Spleen (tissue), 7 donors: ENCODE measurements around the gene TNFRSF18.
A peak's percentile ranks its signal among the peaks of the same experiment; 100 is the strongest.

Experiments used
- POLR2AphosphoS5 ChIP-seq, 3 donors: sonication (generic); formaldehyde crosslinking; IDR thresholded peaks; one replicate each; pipeline ENCODE4 v1.5.1; 2017; ENCODE audit warnings: antibody characterized with exemption in 3 of 3
- TF ChIP-seq, protein P1 (sequence below), 11 experiments: fragments of 200-600 bp in 7 of 11; fragments of 450-650 bp in 4 of 11; sonication (generic) in 4 of 11; IDR thresholded peaks in 8 of 11; conservative IDR thresholded peaks in 3 of 11; 1 replicate in 7 of 11; 2 replicates in 4 of 11; pipeline versions ENCODE4 v1.4.0 to v1.8.0; 2016 to 2021; ENCODE audit warnings: antibody characterized with exemption in 11 of 11, inconsistent platforms in 4 of 11, mild to moderate bottlenecking in 1 of 11
- donor health status: DM: no; HTN: no; CAD: no; lungs with moderate emphysema.
- donor health status: DM: no; HTN: no; CAD: no.
- donor health status: DM: no; HTN: no; CAD: no.

DNA sequence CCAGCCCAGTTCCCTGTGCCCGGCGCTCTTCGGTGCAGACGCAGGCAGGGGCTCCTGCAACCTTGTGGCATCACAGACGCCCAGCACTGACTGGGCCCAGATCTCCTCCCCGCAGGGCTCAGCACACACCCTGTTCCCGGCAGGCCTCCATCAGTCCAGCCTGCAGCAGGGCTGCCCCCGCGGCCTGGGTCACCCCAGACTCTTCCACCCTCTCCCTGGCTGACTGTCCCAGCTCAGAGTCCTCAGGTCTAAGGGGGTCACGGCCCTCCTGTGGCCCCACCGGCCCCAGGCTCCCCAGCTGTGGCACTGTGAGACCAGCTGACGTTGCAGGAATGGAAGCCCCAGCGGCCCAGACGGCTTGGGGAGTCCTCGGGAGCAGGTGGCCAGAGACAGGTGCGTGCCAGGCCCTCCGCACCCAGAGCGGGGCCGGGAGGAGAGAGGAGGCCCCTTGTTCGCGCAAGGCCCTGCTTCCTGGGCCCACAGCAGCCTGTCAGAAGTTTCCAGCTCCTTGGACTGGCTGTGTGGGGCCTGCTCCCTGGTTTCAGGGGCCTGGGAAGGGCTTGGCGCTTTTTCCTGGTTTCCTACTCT is 29.9 kb upstream of the TNFRSF18 start:
- TF ChIP-seq, protein P1, sequence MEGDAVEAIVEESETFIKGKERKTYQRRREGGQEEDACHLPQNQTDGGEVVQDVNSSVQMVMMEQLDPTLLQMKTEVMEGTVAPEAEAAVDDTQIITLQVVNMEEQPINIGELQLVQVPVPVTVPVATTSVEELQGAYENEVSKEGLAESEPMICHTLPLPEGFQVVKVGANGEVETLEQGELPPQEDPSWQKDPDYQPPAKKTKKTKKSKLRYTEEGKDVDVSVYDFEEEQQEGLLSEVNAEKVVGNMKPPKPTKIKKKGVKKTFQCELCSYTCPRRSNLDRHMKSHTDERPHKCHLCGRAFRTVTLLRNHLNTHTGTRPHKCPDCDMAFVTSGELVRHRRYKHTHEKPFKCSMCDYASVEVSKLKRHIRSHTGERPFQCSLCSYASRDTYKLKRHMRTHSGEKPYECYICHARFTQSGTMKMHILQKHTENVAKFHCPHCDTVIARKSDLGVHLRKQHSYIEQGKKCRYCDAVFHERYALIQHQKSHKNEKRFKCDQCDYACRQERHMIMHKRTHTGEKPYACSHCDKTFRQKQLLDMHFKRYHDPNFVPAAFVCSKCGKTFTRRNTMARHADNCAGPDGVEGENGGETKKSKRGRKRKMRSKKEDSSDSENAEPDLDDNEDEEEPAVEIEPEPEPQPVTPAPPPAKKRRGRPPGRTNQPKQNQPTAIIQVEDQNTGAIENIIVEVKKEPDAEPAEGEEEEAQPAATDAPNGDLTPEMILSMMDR (IDR thresholded peaks at IDR 0.05 in 8 of 11, conservative IDR thresholded peaks at IDR 0.05 in 3 of 11), result no peak
- peak in 2 of 3 donors; percentile 15 to 25 for TF ChIP-seq POLR2AphosphoS5 (IDR thresholded peaks at IDR 0.05)
